Upper lobe of left lung (tissue), 4 donors: ENCODE results near the gene MYBPHL.

ENCODE experiments used
- POLR2A ChIP-seq, 4 donors: fragments of 450-650 bp; IDR thresholded peaks; one replicate each; pipeline ENCODE4 v1.5.1; 2016 to 2017; ENCODE audit warnings: antibody characterized with exemption in 4 of 4, mild to moderate bottlenecking in 2 of 4
- POLR2AphosphoS5 ChIP-seq, 2 donors: sonication (generic); formaldehyde crosslinking; IDR thresholded peaks; one replicate each; pipeline ENCODE4 v1.5.1; 2017; ENCODE audit warnings: antibody characterized with exemption in 2 of 2

DNA sequence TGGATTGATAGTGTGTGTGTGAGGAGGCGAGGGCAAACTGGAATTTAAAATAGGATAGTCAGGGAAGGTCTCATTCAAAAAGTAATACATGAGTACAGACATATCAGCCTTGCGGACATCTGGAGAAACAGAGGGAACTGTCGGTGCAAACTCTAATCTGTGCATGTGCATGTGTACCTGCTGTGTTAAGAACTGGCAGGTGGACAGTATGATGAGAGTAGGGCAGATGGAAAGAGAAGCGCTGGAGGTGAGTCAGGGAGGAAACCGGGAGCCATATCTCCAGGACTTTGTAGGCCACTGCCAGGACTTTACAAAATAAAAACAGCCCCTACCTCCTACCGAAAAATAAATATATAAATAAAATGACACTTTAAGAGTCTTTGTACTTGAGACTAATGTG is 31.3 kb upstream of the MYBPHL start:
- TF ChIP-seq POLR2A (IDR thresholded peaks at IDR 0.05) (no peak), POLR2AphosphoS5 (IDR thresholded peaks at IDR 0.05) (no peak)
